Tongue (tissue), 2 donors: ENCODE data around the gene KLHL26. TPM values are rescaled to one million over a fixed set of nuclear protein-coding genes. Genes with fewer than 3 reads are reported as not detected.

Source experiments
- DNase-seq: peaks from one replicate; pipeline ENCODE4 v3.0.0-alpha.2; 2015
- total RNA-seq: library from RNA; depleted of rRNA; stranded (reverse); fragments of >200 nt; gene quantifications from one replicate; pipeline ENCODE4 v1.2.3, GENCODE V29; 2014

KLHL26 gene
- total RNA-seq, 1 donor from 2014 or later = 6.2 TPM

- no peak for DNase-seq
Measured at GRCh38 chr19:18603255-18603957, 33.4 kb upstream of the KLHL26 start.

DNA sequence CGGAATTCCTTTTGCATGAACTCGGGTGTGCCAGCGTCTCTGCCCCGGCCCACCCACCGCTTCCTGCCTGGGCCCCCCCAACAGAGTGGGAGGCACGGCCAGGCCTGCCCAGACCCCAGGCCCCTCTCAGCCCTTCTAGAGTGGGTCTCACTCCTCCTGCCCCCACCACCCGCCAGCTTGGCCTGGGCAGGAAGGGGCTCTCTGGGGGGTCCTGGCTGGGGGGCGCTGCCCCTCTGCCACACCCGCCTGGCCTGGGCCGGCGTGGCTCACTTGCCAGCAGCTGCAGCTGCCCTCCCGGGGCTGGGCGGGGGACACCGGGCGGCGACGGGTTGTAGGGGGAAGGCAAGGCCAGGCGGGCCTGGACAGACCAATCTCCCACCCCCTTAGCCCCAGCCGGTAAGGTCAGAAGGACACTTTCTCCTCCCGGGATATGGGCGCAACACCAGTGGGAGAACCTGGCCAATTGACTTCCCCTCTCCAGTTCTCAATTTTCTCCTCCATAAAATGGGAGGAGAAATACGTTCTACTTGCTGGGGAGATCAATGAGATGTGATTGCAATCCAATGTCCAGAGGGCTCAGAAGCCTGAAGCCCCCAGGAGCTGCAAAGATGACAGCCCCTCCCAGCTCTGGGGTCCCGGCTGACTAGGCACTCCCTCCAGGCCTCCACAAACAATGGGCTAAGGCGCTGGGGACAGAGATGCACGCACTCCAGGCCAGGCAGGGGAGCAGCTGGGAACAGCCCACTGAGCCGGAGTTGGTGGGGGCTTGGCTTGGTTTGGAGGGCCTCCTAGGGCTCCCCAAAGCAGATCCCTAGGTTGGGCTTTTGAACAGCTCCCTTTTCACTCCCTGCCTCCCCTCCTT, 32.6 kb upstream of the KLHL26 start:
- no peak for DNase-seq

GRCh38 chr19:18604820-18605159, 32.0 kb upstream of the KLHL26 start:
- DNase-seq = no peak

GRCh38 chr19:18605196-18605545, 31.7 kb upstream of the KLHL26 start:
- DNase-seq = no peak

GRCh38 chr19:18605546-18606280, 31.1 kb upstream of the KLHL26 start:
- no peak for DNase-seq

DNA sequence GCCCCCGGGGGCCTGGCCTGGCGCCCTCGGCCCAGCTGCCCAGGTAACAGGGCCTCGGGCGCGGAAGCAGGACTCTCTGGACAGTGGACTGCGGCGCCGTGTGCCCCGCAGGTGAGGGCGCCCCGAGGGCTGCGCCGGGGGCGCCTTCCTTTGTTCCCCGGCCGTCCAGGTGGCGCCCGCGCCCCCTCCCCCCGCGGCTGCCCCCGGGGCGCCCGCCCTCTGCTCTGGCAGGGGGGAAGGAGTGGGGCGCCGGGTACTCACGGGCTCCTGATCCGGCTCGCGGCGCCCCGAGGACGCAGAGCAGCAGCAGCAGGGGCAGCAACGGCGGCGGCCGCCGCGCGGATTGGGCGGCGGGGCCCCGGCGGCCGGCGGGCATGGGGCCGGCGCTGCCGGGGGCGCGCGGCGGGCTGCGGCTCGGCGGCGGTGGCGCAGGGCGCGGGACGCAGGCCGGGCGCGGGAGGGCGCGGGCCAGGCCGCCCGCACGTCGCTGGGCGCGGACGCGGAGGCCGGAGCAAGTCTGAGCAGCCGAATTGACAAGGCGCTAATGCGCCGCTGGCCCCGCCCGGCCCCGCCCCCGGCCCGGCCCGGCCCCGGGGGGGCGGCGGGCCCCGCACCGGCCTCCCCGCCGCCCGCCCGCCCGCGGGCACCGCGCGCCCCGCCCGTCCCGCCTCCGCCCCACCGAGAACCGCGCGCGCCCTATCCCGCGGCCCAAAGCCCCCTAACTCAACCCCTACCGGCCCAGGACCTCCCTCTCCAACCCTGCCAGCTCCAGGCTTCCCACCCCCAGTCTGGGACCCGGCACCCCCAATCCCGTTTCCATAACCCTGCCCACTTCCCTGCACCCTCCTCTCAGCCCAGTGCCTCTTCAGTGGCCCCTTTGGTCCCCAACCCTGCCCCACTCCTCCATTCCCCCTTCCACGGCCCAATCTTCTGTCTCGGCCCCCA, 30.3 kb upstream of the KLHL26 start, which contains the start of gene CRLF1:
Gene CRLF1, minus strand, starts transcription at position 519 of the 945 bp plus-strand sequence. Its CDS starts 143 bp downstream, at position 376.
- no peak for DNase-seq

GRCh38 chr19:18607226-18608101, 29.4 kb upstream of the KLHL26 start:
- no peak for DNase-seq

GRCh38 chr19:18608102-18608804, 28.6 kb upstream of the KLHL26 start:
- DNase-seq = no peak

DNA sequence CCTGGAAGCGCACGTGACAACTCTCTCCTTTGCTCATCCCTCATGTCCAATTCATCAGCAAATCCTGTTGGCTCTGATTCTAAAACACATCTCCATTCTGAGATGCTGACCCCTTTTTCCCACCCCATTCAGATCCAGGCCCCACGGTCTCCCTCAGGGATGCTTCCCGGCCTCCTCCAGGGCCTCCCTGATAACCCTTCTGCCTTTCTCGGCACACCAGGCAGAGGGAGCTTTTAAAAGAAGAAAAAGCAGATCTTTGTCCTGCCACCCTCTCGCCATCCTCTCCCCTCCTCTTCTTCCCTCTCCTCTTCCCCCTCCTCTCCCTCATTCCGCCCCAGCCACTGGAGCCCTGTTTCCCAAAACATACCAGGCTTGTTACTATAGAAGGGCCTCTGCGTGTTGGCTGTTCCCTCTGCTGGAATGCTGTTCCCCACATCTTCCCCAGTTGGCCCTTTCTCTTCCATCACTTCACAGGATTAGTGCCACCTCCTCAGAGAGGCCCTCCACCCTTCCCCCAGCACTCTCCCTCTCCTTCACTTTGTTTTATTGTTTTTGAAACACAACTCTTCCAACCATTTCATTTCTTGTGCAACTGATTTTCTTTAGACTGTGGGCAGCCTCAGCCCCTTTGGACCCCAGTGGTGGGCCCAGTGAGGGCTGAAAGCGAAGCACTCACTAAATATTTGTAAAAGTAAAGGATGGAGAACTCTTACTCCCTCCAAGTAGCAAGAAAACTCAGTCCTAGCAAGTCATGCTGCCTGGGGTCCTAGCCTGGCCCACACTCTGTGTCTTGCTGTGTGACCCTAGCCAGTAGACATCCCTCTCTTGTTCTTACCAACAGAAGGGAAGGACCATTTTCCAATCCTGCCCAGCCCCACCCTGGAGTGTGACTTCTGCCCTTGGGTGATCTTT, 27.8 kb upstream of the KLHL26 start:
- DNase-seq = no peak

DNA sequence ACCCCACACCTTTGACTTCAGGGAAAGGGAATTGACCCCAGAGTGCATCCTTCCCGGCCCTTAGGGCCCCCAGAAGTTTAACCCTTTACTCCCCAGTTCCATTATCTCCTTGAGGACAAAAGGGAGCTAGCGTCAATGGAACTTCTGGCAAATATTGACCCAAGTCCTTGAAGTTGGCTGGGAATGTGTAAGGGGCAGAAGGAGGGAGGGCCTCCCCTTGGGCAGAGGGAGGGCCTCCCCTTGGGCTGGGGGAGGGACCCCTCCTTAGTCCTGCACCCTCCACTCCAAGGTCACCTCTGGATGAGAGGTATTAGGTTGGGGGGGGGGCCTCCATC, 27.1 kb upstream of the KLHL26 start:
- DNase-seq = no peak

GRCh38 chr19:18610245-18610555, 26.6 kb upstream of the KLHL26 start:
- no peak for DNase-seq

- no peak for DNase-seq
Measured at GRCh38 chr19:18610556-18611326, 26.1 kb upstream of the KLHL26 start.

- no peak for DNase-seq
Measured at GRCh38 chr19:18611327-18612050, 25.3 kb upstream of the KLHL26 start.

- no peak for DNase-seq
Measured at GRCh38 chr19:18612051-18612771, 24.6 kb upstream of the KLHL26 start.

DNA sequence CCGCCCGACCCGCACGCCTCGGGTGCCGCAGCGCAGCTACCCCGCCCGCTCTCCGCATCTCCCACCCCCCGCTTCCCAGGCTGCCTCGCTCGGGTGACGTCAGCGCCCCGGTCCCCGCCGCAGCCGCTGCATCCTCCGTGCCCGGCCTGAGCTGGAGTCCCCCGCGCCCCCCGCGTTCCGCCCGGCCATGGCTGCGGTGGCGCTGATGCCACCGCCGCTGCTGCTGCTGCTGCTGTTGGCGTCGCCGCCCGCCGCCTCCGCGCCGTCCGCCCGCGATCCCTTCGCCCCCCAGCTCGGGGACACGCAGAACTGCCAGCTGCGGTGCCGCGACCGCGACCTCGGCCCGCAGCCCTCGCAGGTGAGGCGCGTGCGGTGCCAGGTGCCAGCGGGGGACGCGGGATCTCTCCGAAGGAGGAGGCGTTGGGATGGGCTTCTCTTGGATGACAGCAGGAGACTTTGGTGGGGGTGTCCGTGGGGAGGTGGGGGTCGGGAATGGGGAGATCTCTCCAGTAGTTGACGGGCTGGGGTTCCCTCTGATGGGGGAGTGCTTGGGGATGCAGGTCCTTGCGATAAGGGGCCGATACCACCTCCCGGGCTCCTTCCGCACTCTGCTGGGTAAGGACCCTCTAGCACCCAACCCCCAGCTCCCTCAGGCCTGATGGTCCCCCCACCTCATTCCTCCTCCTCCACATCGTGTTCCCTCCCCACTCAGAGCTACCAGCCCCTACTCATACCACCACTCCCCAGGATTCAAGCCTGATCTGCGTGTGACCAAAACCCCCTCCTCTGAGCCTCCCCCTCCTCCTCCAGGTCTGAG, 23.8 kb upstream of the KLHL26 start, which contains the start of gene TMEM59L:
Gene TMEM59L, plus strand, starts transcription at position 99 of the 817 bp plus-strand sequence. Its CDS starts 89 bp downstream, at position 188.
- DNase-seq = no peak
